ENCODE results near the gene ZSCAN10.
"Not testable (repeated sequence)": the region's sequence is repeated elsewhere in the genome, so short reads cannot be mapped to it uniquely, and the experiment has no call there.

Gene ZSCAN10

GRCh38 chr16:3083408-3083807 is 15.7 kb downstream of the ZSCAN10 start:
- not testable (repeated sequence) for DNase-seq

GRCh38 chr16:3081957-3082356 is 17.1 kb downstream of the ZSCAN10 start:
- not testable (repeated sequence) for DNase-seq

GRCh38 chr16:3080024-3080423 is 19.1 kb downstream of the ZSCAN10 start:
- no peak for DNase-seq

- DNase-seq = no peak
These were observed 22.5 kb downstream of the ZSCAN10 start for GRCh38 chr16:3076577-3076976.

DNA sequence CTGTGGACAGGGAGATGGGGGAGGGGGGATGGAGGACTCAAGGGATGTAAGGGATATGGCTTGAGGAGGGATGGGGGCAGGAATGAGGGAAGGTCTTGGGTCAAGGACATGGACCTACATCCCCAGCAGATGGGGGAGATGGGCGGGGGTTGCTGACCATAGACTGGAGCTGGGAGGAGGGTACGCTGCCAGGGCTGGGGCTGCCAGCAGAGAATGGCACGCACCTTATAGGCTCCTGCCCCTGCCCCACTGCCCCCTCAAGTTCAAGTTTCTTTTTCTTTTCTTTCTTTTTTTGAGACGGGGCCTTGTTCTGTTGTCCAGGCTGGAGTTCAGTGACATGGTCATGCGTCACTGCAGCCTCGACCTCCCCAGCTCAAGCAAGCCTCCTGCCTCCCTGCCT is 23.1 kb downstream of the ZSCAN10 start:
- DNase-seq = not testable (repeated sequence)

DNA sequence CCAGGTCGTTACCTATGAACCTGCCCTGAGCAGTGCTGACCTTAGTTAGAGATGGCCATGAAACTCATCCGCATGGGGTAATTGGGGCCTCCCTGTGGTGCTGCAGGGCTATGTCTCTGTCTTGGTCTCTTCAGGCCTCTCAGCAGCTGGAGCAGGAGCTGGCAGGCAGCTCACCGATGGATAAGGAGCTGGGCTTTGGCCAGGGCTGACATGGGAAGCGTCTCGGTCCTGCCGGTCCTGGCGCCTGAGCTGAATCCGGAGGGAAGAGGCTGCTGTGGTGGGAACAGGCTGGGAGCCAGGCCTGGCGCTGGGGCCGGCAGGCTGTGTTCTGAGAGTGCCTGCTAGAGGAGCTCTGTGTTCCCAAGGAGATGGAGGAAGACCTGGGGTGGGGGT is 23.6 kb downstream of the ZSCAN10 start:
- DNase-seq = no peak

- DNase-seq = no peak
These were observed 24.1 kb downstream of the ZSCAN10 start for GRCh38 chr16:3074860-3075522.

GRCh38 chr16:3073448-3073847 is 25.6 kb downstream of the ZSCAN10 start:
- DNase-seq = no peak

DNA sequence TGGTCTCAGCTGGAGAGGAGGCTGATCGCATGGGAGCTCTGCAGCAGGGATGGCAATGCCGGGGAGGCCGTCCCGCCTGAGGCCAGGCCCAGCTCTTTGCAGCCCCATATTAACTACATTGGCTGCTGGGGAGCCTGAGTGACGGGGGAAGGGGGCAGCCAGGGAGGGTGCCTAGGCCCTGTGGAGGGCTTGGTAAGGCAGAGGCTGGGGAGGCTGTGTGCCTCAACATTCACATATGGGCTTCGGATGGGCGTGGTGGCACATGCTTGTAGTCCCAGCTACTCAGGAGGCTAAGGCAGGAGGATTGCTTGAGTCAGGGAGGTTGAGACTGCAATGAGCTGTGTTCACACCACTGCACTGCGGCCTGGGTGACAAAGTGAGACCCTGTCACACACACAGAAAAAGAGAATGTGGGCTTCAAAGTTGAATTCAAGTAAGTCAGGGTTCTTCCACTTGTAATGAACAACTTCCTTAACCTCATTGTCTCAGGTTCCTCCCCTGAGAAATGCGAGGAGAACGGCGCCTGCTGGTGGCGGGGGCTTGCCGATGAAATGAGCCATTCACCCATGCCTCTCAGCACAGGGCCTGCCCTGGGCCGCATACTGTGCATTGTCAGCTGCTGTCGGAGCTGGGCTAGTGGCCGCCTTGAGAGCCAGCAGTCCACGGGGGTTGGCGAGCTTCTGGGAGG is 26.4 kb downstream of the ZSCAN10 start:
- not testable (repeated sequence) for DNase-seq

DNA sequence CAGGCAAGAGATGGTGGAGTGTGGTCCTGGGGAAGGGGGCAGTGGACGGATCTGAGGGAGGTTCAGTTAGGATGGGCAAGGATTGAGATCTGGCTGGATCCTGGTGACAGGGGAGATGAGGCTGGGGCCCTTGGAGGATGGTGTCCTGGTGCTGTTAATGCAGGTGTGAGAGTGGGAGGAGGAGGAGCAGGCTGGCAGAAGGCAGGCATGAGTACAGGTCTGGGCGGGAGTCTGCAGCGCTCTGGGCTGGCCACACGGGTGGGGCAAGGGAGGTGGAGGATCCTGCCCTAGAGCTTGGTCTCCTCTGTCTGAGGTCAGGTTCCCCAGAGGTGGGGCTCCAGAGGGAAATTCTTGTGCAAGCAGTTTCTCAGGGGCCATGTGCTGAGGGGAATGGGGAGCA is 26.9 kb downstream of the ZSCAN10 start:
- DNase-seq = not testable (repeated sequence)

GRCh38 chr16:3071655-3072054 is 27.4 kb downstream of the ZSCAN10 start:
- no peak for DNase-seq

GRCh38 chr16:3070608-3071111 is 28.4 kb downstream of the ZSCAN10 start:
- DNase-seq = no peak

DNA sequence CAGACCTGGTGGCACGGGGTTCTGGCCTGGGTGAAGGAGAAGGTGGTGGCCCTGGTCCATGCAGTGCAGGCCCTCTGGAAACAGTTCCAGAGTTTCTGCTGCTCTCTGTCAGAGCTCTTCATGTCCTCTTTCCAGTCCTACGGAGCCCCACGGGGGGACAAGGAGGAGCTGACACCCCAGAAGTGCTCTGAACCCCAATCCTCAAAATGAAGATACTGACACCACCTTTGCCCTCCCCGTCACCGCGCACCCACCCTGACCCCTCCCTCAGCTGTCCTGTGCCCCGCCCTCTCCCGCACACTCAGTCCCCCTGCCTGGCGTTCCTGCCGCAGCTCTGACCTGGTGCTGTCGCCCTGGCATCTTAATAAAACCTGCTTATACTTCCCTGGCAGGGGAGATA is 29.9 kb downstream of the ZSCAN10 start:
- DNase-seq = not testable (repeated sequence)

- DNase-seq = no peak
These were observed 30.6 kb downstream of the ZSCAN10 start for GRCh38 chr16:3068487-3068886.

- no peak for DNase-seq
These were observed 32.7 kb downstream of the ZSCAN10 start for GRCh38 chr16:3066440-3066748.

DNA sequence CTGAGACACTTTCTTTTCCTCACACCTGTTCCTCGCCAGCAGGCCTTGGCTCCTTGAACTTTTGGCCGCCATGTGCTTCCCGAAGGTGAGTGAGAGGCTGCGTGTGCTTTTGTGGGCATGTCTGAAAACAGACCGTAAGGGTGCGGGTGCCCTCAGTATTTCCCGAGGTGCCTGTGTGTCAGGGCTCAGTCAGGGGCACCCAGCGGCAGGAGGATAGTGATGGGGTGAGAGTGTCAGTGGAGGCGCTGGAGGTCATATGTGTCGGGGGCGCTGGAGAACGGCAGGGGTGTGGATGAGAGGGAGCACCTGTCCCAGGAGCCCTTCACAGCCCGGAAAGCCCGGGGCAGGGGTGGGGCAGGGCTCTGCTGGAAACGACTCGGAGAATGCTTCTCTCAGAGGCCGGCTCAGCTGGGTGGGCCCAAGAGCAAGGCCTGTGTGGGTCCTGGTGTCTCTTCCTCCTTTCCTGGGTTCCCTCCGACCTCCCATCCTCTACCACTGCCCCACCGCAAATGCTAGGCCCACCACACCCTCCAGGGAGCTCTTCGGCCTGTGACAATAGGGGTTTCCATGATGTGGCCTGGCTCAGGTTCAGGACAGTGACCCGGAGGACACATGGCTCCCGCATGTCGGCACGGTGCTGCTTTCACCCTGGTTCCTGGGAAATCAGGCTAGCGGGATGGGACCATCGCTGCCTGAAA is 33.2 kb downstream of the ZSCAN10 start:
- DNase-seq = no peak

GRCh38 chr16:3065069-3065741 is 33.9 kb downstream of the ZSCAN10 start, which contains the start of gene IL32:
TSS of gene IL32 (plus strand) at chr16:3065640. CDS start at chr16:3065812, 172 bp downstream.
- DNase-seq = no peak

GRCh38 chr16:3063625-3064386 is 35.3 kb downstream of the ZSCAN10 start:
- DNase-seq = no peak

- DNase-seq = no peak
These were observed 36.5 kb downstream of the ZSCAN10 start for GRCh38 chr16:3062553-3062952.

DNA sequence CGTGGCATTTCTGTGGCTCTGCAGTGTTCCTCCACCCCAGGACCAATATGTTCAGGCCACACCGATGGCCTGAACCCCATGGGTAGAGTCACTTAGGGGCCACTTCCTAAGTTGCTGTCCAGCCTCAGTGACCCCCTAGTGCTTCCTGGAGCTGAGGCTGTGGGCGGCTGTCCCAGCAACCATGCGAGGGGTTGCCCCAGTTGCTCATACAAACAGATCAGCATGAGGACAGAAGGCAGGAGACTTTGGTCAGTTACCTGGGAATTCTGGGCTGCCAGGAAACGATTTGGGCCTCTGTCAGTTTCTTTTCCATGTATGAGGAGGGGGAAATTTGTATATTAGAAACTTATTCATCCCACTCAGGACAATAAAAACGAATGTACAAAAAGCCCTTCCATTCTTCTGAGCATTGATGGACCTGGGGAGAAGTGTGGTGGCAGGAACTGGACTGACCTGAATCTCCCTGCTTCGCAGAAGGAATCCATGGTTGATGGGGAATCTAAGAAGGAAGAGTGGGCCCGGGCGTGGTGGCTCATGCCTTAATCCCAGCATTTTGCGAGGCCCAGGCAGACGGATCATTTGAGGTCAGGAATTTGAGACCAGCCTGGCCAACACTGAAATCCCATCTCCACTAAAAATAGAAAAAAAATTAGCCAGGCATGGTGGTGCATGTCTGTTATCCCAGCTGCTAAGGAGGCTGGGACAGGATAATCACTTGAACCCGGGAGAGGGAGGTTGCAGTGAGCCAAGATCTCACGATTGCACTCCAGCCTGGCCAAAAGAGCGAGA is 38.6 kb downstream of the ZSCAN10 start:
- DNase-seq = no peak

GRCh38 chr16:3059723-3060242 is 39.3 kb downstream of the ZSCAN10 start:
- DNase-seq = no peak

All from NCI-H1436 (cell line).